Vagina (tissue), 2 donors: ENCODE results near the gene CENPC.

Experiments used
- POLR2A ChIP-seq, 2 donors: fragments of 450-650 bp; IDR thresholded peaks; one replicate each; pipeline ENCODE4 v1.6.1; 2017; ENCODE audit warnings: antibody characterized with exemption in 2 of 2, mild to moderate bottlenecking in 2 of 2, moderate library complexity in 2 of 2
- TF ChIP-seq, protein P1 (sequence below), 3 experiments: fragments of 450-650 bp in 2 of 3; fragments of 200-600 bp in 1 of 3; sonication (generic) in 1 of 3; IDR thresholded peaks; one replicate each; pipeline ENCODE4 v1.5.1; 2017 to 2019; ENCODE audit warnings: antibody characterized with exemption in 3 of 3, mild to moderate bottlenecking in 2 of 3, moderate library complexity in 2 of 3

- TF ChIP-seq, protein P1, sequence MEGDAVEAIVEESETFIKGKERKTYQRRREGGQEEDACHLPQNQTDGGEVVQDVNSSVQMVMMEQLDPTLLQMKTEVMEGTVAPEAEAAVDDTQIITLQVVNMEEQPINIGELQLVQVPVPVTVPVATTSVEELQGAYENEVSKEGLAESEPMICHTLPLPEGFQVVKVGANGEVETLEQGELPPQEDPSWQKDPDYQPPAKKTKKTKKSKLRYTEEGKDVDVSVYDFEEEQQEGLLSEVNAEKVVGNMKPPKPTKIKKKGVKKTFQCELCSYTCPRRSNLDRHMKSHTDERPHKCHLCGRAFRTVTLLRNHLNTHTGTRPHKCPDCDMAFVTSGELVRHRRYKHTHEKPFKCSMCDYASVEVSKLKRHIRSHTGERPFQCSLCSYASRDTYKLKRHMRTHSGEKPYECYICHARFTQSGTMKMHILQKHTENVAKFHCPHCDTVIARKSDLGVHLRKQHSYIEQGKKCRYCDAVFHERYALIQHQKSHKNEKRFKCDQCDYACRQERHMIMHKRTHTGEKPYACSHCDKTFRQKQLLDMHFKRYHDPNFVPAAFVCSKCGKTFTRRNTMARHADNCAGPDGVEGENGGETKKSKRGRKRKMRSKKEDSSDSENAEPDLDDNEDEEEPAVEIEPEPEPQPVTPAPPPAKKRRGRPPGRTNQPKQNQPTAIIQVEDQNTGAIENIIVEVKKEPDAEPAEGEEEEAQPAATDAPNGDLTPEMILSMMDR (IDR thresholded peaks at IDR 0.05): no peak
- no peak for TF ChIP-seq POLR2A (IDR thresholded peaks at IDR 0.05)
Measured at GRCh38 chr4:67581208-67581857, 36.0 kb upstream of the CENPC start.
